GM19239 (cell line): ENCODE data around the gene MPC1.
"Not testable (repeated sequence)": the region's sequence is repeated elsewhere in the genome, so short reads cannot be mapped to it uniquely, and the experiment has no call there.

Experiments used
- DNase-seq: peaks from one replicate; pipeline ENCODE4 v3.0.0; 2011; ENCODE audit warnings: low spot score; ENCODE audit not compliant: insufficient read length
- FAIRE-seq: peaks from 2 replicates; lab custom pipeline; 2011; peaks lifted over from hg19 to GRCh38; lab: Jason Lieb, UNC

MPC1 gene

DNA sequence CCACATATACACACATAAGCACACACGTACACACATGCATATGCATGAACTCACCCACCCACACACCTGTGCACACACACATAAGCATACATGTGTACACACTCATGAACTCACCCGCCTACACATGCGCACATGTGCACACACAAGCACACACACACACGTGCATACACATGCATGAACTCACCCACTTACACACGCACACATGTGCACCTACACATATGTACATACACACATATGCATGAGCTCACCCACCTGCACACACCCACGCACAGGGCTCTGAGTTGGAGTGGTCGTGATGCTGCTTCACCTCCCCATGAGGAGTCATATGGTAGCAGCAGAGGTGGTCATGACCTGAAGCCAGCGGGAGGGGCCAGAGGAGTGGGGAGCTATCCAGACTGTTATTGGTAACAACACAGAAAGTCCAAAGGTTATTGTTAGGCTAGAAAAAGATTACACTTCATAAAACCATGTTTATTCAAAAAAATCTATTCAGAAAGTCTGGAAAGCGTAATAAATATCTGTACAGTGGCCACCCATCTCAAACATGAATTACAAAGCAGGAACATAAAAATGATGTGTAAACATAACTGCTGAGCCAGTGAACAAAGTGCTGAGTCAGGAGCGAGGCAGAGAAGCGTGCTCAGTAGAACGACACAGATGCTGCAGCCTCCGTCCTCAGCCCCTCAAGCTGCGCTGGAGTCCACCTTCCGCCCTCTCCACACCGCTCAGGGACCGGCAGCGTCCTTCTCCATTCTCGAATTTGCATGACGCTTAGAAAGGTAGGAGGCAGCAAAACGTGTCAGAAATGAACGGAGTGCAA, 26.4 kb upstream of the MPC1 start:
- DNase-seq, result no peak
- no peak for FAIRE-seq

DNA sequence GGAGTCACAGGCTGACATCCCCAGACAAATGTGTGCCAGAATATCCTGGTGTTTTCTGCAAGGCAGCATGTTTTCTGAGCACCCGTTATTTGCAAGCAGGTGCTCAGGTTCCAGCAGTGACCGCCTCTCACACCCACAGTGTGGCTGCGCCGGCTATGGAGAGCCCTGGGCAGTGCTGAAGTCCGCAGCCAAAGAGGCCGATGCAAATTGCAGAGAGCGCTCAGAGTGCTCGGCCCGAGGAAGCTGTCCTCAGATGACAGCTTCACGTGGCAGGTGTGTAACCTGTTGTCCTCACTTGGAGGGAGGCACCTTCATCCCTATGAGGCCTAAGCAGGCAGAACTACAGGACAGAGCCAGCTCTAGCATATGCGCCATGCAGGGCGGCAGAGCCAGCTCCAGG, 23.5 kb upstream of the MPC1 start:
- FAIRE-seq, result no peak

DNA sequence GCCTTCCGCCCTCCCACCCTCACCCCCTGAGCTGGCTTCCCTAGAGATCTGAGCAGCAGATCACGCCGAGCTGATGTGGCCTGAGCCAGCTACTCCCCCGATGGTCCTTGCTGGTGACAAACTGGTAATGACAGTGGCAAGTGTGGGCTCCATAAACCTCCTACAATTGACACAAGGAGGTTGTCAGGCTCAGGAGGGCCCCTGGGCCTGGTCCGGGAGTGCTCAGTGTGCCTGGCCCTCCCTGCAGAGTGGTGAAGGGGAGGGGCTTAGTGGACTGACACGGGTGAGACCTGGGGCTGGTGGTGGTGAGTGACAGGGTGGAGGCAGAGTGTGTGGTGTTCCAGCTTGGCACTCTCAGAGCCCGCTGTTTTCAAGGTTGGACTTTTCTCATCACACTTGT, 22.6 kb upstream of the MPC1 start:
- FAIRE-seq, result no peak
- no peak for DNase-seq

More for the DNA sequence above, 23.5 kb upstream of the MPC1 start:
- DNase-seq, result no peak

DNA sequence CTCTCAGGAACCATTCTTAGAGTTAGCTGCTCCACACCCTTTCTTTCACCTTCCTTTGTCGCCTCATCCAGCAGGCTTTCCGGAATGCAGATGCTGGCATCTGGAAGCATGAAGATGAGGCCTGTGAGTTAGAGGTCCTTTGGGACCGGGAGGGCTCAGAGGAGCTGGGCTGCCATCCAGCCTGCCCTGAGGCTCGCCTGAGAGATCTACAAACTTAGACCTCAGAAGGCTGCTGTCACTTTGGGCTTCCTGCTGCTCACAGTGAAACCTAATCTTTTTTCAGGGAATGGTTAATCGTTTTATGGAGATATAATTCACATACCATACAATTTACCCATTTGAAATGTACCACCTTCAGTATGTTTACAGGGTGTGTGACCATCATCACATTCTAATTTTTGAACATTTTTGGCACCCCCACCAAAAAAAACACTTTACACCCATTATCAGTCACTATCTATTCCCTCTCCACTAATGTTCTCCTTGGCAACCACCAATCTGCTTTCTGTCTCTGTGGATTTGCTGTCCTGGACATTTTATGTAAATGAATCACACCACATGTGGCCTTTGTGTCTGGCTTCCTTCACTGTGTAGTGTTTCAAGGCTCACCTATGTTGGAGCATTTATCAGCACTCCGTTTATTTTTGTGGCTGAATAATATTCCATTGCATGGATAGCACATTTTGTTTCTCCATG, 20.0 kb upstream of the MPC1 start:
- FAIRE-seq (no peak), DNase-seq (no peak)

DNA sequence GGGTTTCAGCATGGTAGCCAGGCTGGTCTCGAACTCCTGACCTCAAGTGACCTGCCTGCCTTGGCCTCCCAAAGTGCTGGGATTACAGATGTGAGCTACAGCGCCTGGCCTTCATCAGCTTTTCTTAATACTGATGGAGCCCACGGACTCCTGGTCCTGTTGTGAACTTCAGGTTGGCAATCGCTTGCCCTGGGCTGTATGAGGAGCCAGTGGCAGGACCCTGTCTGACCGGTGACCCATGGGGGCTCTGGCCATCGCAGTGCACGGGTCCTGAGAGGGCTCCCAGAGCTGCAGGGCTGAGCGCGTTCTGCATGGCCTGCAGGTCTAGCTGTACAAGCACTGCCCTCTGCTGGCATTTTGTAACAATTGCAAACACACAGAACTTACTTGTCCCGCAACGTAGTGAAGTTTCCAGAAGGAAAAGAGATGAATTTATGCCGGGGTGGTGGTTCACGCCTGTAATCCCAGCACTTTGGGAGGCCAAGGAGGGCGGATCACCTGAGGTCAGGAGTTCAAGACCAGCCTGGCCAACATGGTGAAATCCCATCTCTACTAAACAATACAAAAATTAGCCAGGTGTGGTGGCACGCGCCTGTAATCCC, 18.0 kb upstream of the MPC1 start:
- FAIRE-seq (peak; percentile 96), DNase-seq (peak; percentile 84)

DNA sequence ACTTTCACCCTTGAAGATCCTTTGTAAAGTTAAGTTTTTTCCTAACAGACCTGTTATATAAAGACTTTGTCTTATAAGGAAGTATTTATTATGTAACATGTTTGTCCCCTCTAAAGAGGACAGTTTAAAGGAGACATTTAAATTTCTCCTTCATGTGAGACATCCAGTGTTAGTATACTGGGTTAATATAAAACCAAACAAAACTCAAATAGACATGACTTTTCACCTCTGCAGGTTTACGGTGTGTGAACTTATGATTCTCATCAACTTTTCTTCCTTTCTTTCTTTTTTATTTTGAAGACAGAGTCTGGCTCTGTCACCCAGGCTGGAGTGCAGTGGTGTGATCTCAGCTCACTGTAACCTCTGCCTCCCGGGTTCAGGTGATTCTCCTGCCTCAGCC, 17.4 kb upstream of the MPC1 start:
- FAIRE-seq (no peak), DNase-seq (no peak)

DNA sequence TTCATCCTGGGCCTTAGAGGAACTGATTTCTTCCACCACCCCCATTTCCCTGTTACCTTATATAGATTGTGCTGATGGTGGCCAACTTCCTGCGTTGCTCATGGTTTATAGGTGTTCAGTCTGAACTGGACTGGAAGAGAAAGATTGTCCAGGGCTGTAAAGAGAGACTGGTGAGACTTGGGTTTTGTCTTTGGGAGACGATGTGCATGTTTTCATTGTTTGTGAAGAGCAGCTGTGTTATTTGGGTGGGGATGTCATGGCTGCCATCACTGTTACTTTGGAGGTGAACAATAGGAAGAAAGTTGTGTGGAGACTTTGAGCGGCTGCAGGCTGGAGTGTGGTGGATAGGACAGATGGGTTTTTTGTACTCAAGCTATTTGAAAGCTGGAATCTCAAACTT, 15.6 kb upstream of the MPC1 start:
- FAIRE-seq (no peak), DNase-seq (no peak)

DNA sequence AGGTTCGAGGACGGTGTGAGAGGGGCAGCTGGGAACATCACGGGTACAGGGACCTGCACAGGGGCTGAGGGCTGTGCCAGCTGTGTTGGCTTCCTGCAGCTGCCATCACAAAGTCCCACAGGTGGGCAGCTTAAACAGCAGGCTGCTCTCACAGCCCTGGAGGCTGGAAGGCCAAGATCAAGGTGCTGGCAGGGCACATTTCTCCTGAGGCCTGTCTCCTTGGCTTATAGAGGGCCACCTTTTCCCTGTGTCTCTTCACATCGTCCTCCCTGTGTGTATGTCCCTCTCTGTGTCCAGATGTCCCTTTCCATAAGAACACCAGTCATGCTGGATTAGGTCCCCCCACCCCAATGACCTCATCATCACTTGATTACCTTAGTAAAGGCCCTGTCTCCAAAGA, 15.1 kb upstream of the MPC1 start:
- DNase-seq, result no peak
- no peak for FAIRE-seq

DNA sequence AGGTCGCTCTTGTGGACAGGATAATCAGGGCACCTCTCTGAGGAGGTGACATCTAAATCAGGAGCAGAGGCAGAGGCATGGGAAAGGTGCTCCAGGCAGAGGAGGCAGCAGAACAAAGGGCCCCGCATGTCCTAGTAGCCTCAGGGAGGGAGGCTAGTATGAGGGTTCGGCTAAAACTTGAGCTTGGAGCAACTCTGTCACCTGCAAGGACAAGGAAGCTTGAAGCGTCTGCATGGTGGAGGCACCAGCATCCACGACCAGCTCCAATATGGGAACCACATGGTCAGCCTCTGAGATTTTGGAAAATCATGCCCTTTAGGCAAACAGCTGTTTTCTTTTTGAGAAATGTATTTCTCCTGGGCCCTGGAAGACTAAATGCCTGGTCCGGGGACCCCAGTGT, 13.0 kb upstream of the MPC1 start:
- FAIRE-seq (no peak), DNase-seq (no peak)

DNA sequence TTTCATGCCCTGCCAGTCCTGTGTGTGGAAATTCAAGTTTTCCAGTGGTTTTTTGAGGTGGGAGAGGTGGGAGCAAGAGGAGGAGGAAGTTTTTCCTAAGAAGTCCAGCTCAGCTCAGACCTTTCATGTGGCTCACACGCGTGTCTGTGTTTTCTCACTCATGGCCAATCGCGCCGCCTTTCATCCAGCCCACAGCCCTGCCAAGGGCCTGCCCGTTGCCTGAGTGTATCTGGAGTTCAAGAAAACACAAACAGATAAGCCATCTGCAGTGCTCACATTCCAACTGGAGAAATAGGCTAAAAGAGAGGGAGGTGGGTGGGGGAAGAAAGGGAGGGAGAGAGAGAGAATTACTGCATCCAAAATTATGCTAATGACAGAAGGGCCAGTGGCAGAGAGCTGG, 12.6 kb upstream of the MPC1 start:
- no peak for FAIRE-seq

DNA sequence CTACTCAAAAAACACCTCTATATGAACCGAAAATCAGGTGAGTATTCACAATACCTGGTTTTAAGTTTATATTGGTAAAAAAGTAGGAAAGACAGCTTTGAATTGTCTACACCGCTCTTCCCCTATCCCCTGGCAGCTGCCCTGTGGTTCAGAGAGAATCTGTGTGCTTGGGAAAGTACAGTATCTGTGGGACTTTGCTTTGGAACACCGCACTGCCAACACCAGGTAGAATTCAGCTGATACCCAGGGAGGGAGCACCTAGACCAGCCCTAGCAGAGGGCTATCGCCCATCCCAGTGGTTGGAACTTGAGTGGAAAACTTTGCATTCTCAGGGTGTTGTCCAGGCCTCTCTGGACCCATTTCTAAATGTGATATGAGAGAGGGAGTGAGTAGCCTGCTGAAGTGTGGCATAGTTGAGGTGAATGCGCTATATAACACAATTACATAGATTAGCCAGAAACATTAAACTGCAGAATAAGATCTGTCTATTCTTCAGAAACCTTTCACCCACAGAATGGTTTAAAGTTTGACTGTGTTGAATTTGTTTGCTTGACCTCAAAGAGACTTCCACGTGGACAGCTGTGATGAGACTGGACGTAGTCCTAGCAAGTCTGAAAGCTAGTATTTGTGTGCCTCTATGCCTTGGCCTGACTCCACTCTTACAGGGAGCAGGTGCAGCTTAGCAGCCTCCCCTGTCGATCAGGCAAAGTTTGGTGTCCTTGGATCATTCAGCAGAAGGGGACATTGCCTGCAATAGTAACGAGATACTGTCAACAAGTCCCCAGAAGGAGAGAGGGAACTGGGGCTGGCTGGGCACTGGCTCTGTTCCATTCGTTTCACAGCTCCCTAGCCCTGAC, 11.5 kb upstream of the MPC1 start:
- no peak for FAIRE-seq
- DNase-seq, result no peak

More for the DNA sequence above, 12.6 kb upstream of the MPC1 start:
- no peak for DNase-seq

DNA sequence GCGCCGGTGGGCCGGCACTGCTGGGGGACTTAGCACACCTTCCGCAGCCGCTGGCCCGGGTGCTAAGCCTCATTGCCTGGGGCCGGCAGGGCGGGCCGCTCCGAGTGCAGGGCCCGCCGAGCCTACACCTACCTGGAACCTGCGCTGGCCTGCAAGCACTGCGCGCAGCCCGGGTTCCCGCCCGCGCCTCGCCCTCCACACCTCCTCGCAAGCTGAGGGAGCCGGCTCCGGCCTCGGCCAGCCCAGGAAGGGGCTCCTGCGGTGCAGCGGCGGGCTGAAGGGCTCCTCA, 10.7 kb upstream of the MPC1 start:
- DNase-seq (no peak), FAIRE-seq (no peak)

DNA sequence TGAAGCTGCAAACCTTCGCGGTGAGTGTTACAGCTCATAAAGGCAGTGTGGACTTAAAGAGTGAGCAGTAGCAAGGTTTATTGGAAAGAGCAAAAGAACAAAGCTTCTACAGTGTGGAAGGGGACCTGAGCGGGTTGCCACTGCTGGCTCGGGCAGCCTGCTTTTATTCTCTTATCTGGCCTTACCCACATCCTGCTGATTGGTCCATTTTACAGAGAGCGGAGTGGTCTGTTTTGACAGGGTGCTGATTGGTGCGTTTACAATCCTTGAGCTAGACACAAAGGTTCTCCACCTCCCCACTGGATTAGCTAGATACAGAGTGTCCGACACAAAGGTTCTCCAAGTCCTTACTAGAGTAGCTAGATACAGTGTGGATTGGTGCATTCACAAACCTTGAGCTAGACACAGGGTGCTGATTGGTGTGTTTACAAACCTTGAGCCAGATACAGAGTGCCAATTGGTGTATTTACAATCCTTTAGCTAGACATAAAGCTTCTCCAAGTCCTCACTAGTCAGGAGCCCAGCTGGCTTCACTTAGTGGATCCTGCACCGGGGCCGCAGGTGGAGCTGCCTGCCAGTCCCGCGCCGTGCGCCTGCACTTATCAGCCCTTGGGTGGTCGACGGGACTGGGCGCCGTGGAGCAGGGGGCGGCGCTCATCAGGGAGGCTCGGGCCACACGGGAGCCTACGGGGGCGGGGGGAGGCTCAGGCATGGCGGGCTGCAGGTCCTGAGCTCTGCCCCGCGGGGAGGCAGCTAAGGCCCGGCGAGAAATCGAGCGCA, 10.2 kb upstream of the MPC1 start:
- not testable (repeated sequence) for DNase-seq, FAIRE-seq

DNA sequence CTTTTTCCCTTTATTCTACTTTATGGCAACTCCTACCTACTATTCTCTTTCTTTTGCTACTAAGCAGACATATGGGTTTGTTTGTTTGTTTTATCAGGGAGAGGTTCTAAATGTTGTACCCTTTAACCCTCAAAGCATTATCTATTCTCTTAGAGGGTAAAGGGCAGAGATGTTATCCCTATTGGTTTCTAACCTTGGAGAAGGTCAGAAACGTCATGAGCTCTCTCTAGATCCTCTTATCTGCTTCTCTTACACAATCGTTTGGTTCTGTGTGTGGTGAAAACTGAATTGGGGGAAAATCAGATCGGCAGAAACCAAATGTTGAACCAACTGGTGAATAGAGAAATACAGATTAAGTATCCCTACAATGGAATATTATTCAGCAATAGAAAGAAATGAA, 6.4 kb upstream of the MPC1 start:
- FAIRE-seq, result no peak
- no peak for DNase-seq

DNA sequence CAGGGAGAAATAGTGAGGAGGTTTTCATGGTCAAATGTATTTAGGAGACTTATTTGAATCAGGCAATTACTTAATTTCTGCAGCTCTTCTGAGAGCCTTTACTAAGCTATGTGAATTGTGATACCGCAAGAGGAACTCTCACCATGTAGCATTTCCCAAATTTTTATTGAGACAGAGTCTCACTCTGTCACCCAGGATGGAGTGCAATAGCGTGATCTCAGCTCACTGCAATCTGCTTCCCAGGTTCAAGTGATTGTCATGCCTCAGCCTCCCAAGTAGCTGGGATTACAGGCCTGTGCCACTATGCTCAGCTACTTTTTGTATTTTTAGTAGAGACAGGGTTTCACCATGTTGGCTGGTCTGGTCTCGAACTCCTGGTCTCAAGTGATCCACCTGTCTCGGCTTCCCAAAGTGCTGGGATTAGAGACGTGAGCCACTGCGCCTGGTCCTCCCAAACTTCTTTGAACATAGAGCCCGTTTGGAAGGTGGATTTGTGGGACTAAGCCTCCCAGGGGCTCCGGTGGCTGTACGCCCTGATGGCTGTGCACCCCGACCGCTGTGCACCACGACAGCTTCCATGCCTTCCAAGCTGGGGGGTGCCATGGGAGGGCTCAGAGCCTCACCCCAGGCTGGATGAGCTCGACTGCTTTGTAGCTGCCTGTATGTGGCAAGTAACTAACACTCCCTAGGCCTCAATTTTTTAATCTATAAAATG, 5.7 kb upstream of the MPC1 start:
- DNase-seq, result no peak
- no peak for FAIRE-seq

DNA sequence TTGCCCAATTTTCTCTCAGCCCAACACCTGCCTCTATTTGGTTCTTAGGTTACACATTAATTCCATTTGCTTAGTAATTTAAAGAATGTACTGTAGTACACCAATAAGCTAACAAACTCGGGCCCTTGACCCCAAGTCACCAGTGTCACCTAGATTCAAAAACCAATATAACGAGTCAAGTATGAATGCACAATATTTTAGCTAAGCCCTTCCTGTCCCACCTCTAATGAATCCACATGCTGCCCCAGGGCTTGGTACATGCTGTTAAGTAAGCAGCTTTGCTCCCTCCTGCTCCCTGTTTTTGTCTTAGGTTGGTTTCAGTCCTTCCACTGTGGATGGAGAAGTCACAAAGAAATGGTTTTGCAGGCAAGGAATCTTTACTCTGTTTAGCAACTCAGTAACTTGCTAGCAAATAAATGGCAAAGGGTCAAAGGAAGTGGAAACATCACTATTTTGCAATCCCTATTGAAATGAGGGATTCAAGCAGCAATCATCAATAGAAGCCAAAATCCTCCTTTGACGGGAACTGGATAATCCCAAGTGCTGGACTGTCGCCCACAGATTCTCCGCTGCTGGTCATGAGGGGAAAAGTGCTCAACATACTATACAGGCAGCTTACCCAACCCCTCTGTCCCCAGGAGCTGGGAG, 5.0 kb upstream of the MPC1 start:
- no peak for FAIRE-seq

DNA sequence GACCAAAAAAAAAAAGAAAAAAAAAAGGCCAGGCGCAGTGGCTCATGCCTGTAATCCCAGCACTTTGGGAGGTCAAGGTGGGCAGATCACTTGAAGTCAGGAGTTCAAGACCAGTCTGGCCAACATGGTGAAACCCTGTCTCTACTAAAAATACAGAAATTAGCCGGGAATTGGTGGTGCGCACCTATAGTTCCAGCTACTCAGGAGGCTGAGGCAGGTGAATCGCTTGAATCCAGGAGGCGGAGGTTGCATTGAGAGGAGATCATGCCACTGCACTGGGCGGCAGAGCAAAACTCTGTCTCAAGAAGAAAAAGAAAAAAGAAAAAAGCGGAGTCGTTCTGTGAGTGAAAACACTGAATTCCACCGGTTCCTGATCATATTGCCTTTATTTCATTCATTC, 4.4 kb upstream of the MPC1 start:
- FAIRE-seq, DNase-seq: not testable (repeated sequence)

More for the DNA sequence above, 5.0 kb upstream of the MPC1 start:
- DNase-seq, result no peak

DNA sequence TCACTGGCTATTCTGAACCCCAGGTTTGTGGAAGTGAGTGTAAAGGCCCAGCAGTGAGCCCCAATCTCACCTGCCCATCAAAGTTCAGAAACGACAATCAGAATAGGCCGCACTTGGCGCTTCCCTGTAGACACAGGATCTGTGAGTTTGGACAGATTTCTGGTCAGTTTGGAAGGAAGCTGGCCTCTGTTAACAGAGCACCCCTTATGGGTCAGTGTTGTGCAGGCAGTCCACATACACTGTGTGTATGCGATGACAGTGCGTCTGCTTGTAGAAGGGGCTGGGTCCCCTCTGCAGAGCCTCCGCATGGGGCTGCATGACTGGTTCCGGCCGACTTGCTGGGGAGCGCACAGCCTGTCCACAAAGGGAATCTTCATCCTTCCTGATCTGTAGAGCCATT, 3.4 kb upstream of the MPC1 start:
- FAIRE-seq, result no peak
- DNase-seq, result no peak
